NCI-H146 treated with DMSO at 0.1 percent for 48 hours (cell line): ENCODE data around the gene SPRR4.
"Not testable (repeated sequence)": the region's sequence is repeated elsewhere in the genome, so short reads cannot be mapped to it uniquely, and the experiment has no call there.

Experiments
- DNase-seq: peaks from one replicate; lab custom pipeline; 2025; ENCODE audit not compliant: unreplicated experiment; lab: John Stamatoyannopoulos, UW

SPRR4 gene

DNA sequence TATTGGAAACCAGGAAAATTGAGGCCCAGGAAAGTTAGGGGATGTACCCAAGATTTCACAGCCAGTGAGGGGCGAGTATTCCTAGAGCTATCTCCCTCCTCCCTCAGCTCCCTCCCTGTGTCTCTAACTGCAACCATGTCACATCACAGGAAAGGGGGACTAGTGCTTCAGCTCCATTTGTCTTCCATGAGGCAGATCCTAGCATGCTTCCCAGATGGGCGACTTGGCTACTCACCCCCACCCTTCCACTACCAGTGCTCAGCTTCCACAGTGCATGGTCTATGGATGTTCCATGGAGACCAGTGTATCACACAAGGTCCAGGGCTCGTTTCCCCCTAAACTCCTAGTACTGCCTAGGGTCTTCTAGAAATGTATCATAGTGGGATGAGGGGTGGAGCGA, 4.6 kb upstream of the SPRR4 start:
- DNase-seq = no peak

DNA sequence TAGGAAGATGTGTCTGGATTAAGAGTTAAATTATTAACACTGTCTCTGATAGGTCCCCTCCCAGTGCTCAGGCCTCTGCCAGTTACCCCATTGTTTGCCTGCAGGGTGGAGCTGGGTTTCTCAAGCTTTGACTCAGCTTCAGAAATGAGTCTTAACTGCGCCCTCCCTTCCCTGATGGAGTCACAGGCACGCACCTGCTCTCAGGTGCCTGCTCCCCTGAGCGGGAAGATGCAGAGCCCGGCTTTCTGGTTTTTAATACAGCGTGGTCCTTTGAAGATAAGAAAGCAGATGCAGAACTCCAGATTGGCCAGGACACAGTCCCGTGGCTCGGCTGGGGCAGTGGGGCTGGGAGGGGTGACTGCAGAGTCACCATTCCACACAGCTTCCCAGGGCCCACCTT, 3.2 kb upstream of the SPRR4 start:
- no peak for DNase-seq

DNA sequence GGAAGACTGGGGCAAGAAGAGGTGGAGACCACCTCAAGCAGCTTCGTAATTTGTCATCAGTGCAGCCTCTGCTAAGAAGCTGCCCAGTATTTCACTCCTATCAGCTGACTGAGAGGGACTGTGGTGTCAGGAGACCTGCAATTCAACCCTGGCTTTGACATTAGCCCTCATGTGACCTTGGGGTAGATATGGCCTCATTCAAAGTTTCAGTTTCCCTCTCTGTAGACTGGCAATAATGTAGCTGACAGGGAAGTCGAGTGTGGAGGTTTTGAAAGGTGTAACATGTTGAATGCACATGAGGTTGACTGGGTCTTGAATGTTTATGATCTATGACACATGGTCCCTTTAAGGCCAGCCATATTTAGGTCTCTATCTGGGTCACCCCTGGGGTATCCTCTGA, 2.2 kb upstream of the SPRR4 start:
- DNase-seq = no peak

DNA sequence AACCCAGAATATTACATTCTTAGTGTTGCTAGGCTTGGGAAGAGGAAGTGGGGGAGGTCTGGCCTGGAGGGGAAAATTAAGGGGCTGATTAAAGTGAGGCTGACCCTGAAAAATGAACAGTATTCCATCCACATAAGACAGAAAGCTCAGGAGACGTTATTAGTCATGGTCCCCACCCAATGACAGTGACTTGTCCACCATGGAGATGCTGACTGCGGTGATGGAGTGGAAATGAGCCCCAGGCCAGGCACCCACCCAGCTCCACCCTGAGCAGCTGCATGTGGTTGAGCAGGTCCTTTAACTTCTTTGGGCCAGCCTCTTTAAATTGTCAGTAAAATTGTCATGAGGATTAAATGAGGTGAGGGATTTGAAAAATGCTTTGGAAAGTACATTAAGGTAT, 1.4 kb upstream of the SPRR4 start:
- DNase-seq = no peak

DNA sequence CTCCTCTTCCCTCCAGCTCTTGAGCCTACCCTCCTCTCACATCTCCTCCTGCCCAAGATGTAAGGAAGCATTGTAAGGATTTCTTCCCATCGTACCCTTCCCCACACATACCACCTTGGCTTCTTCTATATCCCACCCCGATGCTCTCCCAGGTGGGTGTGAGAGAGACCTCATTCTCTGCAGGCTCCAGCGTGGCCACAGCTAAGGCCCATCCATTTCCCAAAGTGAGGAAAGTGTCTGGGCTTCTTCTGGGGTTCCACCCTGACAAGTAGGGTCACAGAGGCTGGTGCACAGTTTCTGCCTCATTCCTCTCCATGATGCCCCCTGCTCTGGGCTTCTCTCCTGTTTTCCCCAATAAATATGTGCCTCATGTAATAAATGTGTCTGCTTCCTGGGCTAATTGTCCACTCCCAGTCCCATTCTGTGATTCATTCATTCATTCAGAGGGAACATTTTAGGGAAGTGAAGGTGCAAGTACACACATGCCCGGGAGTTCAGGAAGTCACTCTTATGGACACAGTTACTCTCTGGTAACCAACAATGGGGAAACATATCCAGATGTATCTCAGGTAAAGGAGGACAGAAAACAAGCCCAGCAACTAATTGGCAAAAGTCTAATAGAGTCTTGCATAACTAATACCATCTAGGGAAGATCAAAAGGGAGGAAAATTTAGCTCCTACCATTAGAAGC, 1.9 kb downstream of the SPRR4 start:
- DNase-seq = no peak

DNA sequence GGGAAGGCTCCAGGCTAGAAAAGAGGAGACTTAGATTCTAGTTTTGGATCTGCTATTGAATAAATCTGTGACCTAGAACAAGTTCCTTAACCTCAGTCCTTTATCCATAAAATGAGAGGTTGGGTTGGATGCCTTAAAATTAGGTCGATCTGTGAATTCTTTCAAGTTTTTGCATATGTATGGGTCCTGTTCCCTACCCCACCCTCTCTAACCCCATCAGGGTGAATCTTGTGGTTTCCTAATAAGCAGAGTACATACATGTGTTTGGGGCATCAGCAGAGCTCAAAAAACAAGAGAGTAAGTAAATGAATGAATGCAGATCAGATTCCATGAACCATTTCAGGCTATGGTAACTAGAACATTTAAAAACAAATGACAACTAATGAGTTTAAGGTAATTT, 6.2 kb downstream of the SPRR4 start:
- DNase-seq = no peak

DNA sequence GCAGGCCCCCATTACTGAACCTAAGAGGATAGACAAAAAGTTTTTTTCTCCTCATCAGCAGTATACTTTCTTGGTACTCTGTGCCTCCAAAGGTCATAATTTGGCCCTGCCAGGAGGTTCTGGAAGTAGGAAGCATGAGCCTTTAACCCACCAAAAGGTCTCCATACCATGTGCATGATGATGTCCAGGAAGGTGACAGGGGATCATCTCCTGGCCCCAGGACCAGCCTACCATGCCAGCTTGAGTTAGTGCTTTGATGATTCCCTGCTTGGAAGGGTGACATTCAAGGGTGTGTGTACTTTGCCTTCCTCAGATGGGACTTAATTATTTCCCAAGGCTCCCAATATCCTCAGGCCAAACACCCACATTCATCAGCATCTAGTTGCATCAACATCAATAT, 7.2 kb downstream of the SPRR4 start:
- DNase-seq = no peak

DNA sequence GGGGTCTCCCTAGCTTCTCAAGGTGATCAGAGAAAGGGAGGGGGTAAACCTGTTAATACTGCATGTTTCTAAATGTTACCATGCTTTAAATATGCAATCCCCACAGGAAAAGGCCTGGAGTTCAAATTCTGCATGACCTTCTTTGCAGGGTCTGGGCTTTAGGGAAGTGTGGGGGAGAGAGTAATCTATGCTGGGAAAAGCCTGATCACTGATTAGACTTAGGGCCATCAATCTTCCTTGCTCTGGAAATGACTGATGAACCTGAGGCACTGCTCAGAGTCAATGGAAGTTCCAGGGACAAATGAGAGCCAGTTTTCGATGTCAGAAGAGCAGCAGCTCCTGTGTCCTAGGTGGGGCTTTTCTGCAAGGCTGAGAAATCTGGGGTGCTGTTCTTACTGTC, 10.2 kb downstream of the SPRR4 start:
- no peak for DNase-seq

DNA sequence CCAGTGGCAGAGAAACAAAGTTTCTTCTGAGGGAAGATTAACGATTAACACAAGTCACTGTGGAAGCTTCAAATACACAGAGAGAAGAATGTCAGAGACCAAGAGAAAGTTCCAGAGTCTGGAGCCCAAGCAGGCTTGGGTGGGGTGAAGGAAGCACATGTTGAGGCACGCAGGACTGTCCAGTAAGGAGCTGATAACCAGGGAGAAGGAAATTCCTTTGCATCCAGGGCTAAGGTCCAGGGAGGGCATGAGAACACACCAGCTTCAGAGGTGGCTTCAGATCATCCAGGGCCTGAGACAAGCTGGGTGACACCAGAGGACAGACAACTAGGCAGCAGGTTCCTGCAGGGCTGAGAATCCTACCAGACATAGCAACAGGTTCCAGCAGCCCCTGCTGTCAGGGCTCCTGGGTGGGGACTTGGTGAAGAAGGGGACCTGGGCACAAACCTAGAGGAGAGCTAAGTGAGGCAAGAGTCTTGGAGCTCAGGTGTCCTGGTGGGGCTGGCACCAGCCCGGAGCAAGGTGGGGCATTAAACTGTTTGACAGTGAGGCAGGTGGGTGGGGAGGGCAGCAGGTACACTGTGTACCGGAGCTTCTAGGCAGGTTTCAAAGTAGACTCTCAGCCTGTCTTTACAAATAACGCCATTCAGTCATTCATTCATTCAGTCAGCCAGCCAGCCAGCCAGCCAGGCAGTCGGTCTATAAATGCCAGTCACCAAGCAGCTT, 10.9 kb downstream of the SPRR4 start:
- no peak for DNase-seq

DNA sequence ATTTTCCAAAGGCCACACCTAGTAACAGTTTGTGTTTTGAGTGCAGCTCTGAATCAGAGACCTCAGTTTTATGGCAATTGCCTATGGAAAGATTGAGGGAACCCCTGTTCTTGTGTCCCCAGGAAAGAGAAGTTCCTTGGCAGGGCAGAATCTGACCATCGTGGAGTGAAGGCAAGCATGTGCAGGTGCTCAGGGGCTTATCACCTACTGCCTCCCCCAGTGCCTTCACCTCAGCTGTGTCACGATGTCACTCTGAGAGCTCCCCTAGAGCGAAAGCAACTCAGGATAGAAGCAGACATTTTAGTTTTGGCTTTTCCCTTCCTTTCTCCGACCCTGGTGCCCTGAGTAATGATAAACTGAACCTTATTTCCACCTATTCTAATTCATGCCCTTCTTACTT, 11.6 kb downstream of the SPRR4 start:
- DNase-seq = no peak

DNA sequence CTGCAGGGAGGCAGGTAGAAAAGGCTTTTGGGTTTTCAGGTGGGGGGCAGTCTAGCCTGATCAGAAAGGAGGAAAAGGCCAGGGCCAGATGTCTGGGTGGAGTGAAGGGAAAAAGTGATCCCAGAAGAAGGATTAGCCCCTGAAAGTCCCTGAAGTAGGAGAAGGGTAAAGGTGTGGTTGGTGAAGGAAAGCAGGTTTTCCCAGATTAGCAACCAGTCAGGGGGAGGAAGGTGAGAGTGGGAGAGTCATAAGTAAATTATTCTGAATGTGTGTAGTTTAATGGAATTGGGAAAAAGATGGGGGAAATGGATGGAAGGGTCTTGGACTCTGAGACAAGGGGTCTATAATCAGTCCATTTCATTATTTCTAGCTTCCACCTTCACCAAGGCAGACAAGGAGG, 12.8 kb downstream of the SPRR4 start:
- no peak for DNase-seq

DNA sequence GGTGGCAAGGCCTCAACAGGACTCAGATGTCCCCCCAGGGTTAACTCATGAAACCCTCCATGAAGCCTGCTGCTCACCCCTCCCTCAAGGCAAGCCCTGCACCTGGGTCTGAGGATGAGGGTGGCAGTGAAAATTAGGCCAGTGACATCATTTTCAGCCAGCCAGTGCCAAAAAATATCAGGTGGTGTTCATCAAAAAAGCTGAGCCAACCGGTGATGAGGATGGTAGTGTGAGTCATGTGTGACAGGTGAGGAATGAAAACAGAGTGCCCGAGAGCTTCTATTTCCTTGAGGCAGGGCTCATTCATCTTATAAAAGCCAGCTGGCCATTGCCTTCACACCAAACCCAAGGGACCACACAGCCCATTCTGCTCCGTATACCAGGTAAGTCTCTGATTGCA, 13.3 kb downstream of the SPRR4 start, which contains the start of gene SPRR1A:
Gene SPRR1A, plus strand, starts transcription at position 339 of the 400 bp plus-strand sequence. CDS start 1,150 bp downstream, outside the sequence.
- no peak for DNase-seq

DNA sequence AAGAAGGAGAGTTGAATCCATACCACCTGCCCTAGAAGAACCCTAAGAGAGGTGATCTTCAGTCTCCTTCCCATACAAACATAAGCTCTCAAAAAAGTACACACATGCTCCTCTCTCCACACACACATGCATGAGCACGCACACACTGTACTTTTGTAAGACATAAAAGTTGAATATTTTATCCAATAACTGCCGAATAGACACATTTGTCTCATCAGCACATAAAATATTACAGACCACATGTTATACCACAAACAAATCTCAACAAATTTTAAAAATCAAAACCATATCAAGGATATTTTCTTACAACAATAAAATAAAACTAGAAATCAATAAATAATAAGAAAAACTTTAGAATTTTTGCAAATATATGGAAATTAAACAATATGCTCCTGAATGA, 16.1 kb downstream of the SPRR4 start:
- DNase-seq = no peak

DNA sequence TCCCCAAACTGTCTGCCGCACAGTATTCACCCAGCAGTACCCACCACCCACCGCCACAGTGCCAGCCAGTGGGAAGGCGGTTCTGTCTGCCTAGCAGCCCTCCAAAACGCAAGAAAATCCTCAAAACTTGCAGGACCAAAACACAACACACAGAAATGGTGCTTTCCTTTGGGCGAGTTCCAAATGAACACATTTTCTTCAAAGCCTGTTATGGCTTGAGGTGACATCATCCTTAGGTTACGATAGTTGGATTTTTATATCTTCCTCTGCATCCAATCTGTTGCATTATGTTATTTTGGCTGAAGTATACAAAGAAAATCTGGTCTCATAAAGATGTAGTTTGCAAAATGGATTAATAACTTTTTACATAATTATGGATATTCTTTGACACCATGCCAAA, 22.7 kb downstream of the SPRR4 start:
- no peak for DNase-seq

DNA sequence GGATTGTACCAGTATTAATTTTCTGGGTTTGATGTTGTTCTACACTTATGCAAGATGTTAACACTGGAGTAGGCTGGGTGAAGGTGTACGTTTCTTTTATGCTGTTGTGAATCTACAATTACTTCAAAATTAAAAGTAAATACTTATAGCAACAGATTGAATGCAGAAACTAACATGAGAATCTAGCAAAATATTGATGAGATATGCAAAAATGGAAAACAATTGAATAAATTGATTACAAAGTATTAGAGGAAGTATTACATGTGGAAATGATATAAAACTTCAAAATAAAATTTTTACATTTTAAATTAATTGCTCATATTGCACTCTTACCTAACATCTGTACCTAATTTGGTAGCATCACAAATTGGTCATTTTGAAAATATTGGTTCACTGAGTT, 25.4 kb downstream of the SPRR4 start:
- no peak for DNase-seq

DNA sequence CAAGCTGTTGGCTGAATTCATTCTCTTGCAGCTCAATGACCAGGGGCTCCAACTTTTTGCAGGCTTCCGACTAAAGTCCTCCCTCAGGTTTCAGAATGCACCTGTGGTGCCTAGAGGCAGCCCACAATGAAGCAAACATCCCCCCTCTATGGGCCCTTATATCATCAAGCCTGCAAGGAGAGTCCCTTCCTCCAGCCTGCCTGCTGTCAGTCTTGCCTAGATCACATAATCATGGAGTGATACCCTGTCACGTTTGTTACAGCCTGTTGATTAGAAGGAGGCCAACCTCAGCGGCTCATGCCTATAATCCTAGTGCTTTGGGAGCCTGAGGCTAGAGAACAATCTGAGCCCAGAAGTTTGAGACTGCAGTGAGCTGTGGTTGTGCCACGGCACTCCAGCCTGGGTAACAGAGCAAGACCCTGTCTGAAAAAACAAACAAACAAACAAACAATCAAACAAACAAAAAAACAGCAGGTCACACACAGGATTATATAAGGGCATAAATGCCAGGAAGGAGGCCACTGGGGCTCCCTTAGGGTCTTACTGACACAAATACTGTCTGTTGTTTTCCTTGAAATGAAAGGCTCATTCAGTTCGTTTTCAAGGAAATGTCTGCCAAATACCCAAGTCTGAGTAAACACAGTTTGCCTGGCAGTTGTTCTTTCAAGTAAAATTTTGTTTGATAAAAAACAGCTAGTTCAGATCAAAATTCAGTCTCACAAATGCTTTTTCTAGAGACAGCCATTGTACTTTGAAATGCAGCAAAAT, 26.4 kb downstream of the SPRR4 start:
- DNase-seq = no peak

DNA sequence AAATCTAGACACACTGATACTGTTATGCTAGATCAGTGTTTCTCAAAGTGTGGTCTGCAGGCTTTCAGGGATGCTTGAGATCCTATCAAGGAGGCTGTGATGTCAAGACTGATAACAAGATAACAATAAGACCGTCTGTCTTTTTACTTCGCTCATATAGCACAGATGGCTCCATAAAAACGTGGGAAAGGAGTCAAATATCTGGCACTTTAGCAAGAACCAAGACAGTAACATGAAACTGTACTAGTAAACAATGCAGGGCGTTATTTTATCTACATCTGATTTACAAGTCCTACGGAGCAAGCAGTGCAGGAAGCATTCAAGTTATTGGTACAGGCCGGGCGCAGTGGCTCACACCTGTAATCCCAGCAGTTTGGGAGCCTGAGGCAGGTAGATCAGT, 27.5 kb downstream of the SPRR4 start:
- no peak for DNase-seq

DNA sequence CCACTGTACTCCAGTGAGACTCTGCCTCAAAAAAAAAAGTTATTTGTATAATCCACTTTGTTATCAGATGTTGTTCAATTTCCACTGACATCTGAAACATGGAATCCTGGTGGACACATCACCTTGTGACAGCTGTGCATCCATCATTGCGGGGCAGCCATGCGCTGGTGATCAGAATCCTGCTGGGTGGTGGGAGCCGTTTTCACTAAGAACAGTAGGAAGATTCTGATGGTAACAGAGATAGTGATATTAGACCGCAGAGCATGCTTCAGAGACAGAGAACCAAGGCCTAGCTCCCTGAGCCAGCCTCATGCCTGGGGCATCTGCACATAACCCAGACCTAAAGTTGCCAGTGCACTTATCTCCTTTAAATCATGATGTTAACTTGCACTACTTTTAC, 28.0 kb downstream of the SPRR4 start:
- DNase-seq = no peak

DNA sequence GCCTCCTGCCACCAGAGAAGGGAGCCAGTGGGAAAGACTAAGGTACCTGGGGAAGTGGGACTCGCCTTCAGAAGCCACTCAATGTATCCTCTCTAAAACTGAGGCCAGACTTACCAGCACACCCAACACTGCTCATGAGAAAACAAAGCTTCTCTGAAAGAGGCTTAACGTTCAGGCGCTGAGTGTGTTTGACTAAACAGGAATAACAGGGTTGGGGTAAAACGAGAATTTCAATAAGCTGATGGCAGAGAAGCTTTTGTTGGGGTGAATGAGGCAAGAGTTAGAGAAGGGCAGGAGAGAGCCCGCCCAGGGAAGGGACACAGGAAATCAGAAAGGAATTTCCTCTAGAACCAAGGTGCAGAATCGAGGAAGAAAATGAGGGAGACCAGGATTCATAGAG, 29.4 kb downstream of the SPRR4 start:
- no peak for DNase-seq

DNA sequence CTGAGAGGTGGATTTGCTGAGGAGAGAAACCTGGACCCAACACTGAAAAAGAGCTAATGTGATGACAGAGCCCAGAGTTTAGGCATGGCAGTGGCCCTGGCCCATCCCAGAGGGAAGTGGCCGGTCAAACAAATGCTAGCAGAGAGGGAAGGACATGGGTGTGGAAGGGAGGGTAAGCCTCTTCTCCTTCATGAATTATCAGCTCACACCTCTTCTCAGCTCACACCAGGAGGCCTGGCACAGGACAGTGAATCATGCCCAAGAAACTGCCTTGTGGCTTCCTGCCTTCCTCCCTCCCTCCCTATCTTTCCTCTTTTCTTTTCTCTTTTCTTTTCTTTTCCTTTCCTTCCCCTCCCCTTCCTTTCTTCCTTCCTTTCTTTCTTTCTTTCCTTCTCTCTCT, 29.8 kb downstream of the SPRR4 start:
- DNase-seq = no peak

DNA sequence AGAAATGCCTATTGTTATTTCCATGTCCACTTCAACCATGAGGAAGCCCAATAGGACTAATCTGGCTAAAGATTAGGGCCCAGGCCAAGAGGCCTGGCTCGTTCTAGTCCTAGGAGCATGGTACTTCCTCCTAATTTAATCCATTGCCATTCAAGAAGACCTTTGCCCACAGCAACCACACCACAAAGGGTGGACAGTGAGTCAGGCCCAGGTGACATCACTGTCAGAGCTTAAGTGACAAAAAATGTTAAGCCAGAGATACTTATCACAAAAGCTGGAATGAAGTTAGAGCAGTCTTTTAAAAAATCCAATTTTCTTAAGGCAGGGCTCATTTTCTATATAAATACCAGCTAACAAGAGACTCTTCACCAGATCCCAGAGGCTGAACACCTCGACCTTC, 30.9 kb downstream of the SPRR4 start, which contains the start of gene SPRR3:
Gene SPRR3, plus strand, starts transcription at position 368 of the 400 bp plus-strand sequence. CDS start 1,272 bp downstream, outside the sequence.
- DNase-seq = no peak

DNA sequence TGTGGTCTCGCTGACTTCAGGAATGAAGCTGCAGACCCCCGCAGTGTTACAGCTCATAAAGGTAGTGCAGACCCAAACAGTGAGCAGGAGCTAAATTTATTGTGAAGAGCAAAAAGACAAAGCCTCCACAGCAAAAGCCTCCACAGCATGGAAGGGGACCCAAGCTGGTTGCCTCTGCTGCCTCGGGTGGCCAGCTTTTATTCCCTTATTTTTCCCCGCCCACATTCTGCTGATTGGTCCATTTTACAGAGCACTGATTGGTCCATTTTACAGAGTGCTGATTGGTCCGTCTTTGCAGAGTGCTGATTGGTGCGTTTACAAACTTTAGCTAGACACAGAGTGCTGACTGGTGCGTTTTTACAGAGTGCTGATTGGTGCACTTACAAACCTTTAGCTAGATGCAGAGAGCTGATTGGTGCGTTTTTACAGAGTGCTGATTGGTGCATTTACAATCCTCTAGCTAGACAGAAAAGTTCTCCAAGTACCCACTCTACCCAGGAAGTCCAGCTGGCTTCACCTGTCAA, 40.8 kb downstream of the SPRR4 start:
- not testable (repeated sequence) for DNase-seq
